ENCODE results near the gene HEBP2. TPM values are rescaled to one million over a fixed set of nuclear protein-coding genes. Genes with fewer than 3 reads are reported as not detected.

Gene HEBP2
- total RNA-seq, 1 experiment from 2014 or later: 51.6 TPM

DNA sequence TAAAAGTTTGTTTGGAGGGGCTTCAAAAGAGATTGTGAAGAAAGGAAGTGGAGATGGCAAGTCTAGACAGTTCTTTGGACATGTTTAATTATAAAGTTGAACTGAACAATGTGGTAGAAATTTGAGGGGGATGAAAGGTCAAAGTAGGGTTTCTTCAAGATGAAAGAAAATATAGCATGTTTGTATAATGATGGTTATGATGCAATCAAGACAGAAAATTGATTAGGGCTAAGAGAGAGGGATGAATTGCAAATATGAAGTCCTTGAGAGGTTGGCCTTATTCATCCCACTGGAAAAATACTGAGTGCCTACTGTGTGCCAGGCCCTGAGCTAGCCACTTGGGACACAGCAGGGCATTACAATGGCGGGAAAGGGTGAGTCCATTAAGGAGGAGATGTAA, 57.6 kb downstream of the HEBP2 start:
- ChIA-PET RAD21 (ENCODE audit: low non-redundant PET in 1 of 2, low total read pairs in 2 of 2, uncharacterized antibody in 2 of 2, unreplicated experiment in 2 of 2) (no interaction called here), CTCF (no interaction called here), POLR2A (no interaction called here)
- Histone ChIP-seq H3K9me3 (ENCODE audit: control insufficient read depth in 1 of 2, insufficient read depth in 1 of 2, low read depth in 1 of 2, low read length in 2 of 2) (no peaks in the 10 kb centered on the region), H3K4me2 (ENCODE audit: low read length) (no peak overlapping the region), H3K4me1 (ENCODE audit: control insufficient read depth in 1 of 2, insufficient read depth in 2 of 2, low read length in 2 of 2) (peaks cover 12 to 24% of the 10 kb centered on the region in 2 experiments), H3K4me3 (replicated peaks in 1 of 2; ENCODE audit: low read depth in 1 of 2, low read length in 2 of 2) (no peak overlapping the region), H2AFZ (ENCODE audit: low read depth, low read length, poor library complexity, severe bottlenecking) (no peak overlapping the region), H4K20me1 (ENCODE audit: insufficient read depth) (no peaks in the 10 kb centered on the region), H3K27me3 (ENCODE audit: insufficient read depth, low read length) (no peaks in the 10 kb centered on the region), H3K9me2 (ENCODE audit: insufficient read depth) (no peaks in the 10 kb centered on the region), H3K79me2 (ENCODE audit: insufficient read depth, low read length) (no peaks in the 10 kb centered on the region), H3K27ac (ENCODE audit: low read depth, low read length) (no peak overlapping the region), H3K9ac (ENCODE audit: low read length) (no peak overlapping the region), H3K36me3 (ENCODE audit: control insufficient read depth in 1 of 2, insufficient read depth in 2 of 2, low read length in 2 of 2) (no peaks in the 10 kb centered on the region)
- ATAC-seq (no peak), DNase-seq (ENCODE audit: low read depth, low spot score) (no peak)
- no TSS peak for BruUV-seq (replicated peaks)
- intact Hi-C loops (cut with micrococcal nuclease): no loop called here
- no peak for TF ChIP-seq SRF (IDR thresholded peaks at IDR 0.05; ENCODE audit: low read depth)
- no peak for TF ChIP-seq FOSL1 (IDR thresholded peaks at IDR 0.05; ENCODE audit: low read depth)
- TF ChIP-seq SP1 (IDR thresholded peaks at IDR 0.05; ENCODE audit: low read depth): no peak
- no peak for TF ChIP-seq EGR1 (IDR thresholded peaks at IDR 0.05; ENCODE audit: low read depth)
- no peak for TF ChIP-seq POLR2AphosphoS5 (IDR thresholded peaks at IDR 0.05; ENCODE audit: low read depth, low read length)
- TF ChIP-seq EZH2phosphoT487 (IDR thresholded peaks at IDR 0.05; ENCODE audit: borderline replicate concordance): no peak
- TF ChIP-seq, protein P1, sequence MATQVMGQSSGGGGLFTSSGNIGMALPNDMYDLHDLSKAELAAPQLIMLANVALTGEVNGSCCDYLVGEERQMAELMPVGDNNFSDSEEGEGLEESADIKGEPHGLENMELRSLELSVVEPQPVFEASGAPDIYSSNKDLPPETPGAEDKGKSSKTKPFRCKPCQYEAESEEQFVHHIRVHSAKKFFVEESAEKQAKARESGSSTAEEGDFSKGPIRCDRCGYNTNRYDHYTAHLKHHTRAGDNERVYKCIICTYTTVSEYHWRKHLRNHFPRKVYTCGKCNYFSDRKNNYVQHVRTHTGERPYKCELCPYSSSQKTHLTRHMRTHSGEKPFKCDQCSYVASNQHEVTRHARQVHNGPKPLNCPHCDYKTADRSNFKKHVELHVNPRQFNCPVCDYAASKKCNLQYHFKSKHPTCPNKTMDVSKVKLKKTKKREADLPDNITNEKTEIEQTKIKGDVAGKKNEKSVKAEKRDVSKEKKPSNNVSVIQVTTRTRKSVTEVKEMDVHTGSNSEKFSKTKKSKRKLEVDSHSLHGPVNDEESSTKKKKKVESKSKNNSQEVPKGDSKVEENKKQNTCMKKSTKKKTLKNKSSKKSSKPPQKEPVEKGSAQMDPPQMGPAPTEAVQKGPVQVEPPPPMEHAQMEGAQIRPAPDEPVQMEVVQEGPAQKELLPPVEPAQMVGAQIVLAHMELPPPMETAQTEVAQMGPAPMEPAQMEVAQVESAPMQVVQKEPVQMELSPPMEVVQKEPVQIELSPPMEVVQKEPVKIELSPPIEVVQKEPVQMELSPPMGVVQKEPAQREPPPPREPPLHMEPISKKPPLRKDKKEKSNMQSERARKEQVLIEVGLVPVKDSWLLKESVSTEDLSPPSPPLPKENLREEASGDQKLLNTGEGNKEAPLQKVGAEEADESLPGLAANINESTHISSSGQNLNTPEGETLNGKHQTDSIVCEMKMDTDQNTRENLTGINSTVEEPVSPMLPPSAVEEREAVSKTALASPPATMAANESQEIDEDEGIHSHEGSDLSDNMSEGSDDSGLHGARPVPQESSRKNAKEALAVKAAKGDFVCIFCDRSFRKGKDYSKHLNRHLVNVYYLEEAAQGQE (IDR thresholded peaks at IDR 0.05; ENCODE audit: low read depth): no peak
- no peak for TF ChIP-seq ELF1 (IDR thresholded peaks at IDR 0.05; ENCODE audit: borderline replicate concordance, low read depth)
- TF ChIP-seq, protein P2, sequence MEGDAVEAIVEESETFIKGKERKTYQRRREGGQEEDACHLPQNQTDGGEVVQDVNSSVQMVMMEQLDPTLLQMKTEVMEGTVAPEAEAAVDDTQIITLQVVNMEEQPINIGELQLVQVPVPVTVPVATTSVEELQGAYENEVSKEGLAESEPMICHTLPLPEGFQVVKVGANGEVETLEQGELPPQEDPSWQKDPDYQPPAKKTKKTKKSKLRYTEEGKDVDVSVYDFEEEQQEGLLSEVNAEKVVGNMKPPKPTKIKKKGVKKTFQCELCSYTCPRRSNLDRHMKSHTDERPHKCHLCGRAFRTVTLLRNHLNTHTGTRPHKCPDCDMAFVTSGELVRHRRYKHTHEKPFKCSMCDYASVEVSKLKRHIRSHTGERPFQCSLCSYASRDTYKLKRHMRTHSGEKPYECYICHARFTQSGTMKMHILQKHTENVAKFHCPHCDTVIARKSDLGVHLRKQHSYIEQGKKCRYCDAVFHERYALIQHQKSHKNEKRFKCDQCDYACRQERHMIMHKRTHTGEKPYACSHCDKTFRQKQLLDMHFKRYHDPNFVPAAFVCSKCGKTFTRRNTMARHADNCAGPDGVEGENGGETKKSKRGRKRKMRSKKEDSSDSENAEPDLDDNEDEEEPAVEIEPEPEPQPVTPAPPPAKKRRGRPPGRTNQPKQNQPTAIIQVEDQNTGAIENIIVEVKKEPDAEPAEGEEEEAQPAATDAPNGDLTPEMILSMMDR (IDR thresholded peaks at IDR 0.05 in 2 of 3, conservative IDR thresholded peaks at IDR 0.05 in 1 of 3; ENCODE audit: borderline replicate concordance in 1 of 3, insufficient read depth in 1 of 3, low read depth in 2 of 3, low read length in 2 of 3): no peak
- TF ChIP-seq, protein P3, sequence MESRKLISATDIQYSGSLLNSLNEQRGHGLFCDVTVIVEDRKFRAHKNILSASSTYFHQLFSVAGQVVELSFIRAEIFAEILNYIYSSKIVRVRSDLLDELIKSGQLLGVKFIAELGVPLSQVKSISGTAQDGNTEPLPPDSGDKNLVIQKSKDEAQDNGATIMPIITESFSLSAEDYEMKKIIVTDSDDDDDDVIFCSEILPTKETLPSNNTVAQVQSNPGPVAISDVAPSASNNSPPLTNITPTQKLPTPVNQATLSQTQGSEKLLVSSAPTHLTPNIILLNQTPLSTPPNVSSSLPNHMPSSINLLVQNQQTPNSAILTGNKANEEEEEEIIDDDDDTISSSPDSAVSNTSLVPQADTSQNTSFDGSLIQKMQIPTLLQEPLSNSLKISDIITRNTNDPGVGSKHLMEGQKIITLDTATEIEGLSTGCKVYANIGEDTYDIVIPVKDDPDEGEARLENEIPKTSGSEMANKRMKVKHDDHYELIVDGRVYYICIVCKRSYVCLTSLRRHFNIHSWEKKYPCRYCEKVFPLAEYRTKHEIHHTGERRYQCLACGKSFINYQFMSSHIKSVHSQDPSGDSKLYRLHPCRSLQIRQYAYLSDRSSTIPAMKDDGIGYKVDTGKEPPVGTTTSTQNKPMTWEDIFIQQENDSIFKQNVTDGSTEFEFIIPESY (IDR thresholded peaks at IDR 0.05; ENCODE audit: extremely low read depth, insufficient replicate concordance, low read length): no peak
- no peak for TF ChIP-seq CEBPB (IDR thresholded peaks at IDR 0.05; ENCODE audit: low read depth)
